GM23338 (cell line): Measurements from ENCODE around the gene ROR1. TPM values are rescaled to one million over a fixed set of nuclear protein-coding genes. Genes with fewer than 3 reads are reported as not detected.

ENCODE experiments used
- ATAC-seq: fragments of 200-7000 bp; cut with Tn5 transposase; 3 replicates; pipeline ENCODE4 v1.9.1; 2020
- DNase-seq: peaks from one replicate; pipeline ENCODE4 v3.0.0-alpha.2; 2015; ENCODE audit warnings: low spot score
- H2AFZ ChIP-seq: fragments of 200-600 bp; sonication (generic); 2 replicates; pipeline ENCODE4 v1.8.0; 2016; ENCODE audit warnings: antibody characterized with exemption, mild to moderate bottlenecking, moderate library complexity
- H3F3A ChIP-seq: fragments of 200-600 bp; sonication (generic); replicated peaks from 2 replicates; pipeline ENCODE4 v1.8.0; 2017; ENCODE audit warnings: antibody characterized with exemption, mixed run types, low read depth
- H3K27ac ChIP-seq: fragments of 200-600 bp; sonication (generic); 2 replicates; pipeline ENCODE4 v1.6.1; 2016; ENCODE audit warnings: low read depth
- H3K27me3 ChIP-seq: fragments of 200-600 bp; sonication (generic); 2 replicates; pipeline ENCODE4 v1.8.0; 2016; ENCODE audit warnings: mild to moderate bottlenecking, mixed run types, moderate library complexity; ENCODE audit not compliant: insufficient read depth
- H3K36me3 ChIP-seq: fragments of 200-600 bp; sonication (generic); 2 replicates; pipeline ENCODE4 v1.8.0; 2016; ENCODE audit warnings: mild to moderate bottlenecking; ENCODE audit not compliant: insufficient read depth
- H3K4me1 ChIP-seq: fragments of 200-600 bp; sonication (generic); 2 replicates; pipeline ENCODE4 v1.8.0; 2016; ENCODE audit warnings: mild to moderate bottlenecking, moderate library complexity; ENCODE audit not compliant: insufficient read depth
- H3K4me2 ChIP-seq: fragments of 200-600 bp; sonication (generic); 2 replicates; pipeline ENCODE4 v1.7.1; 2017; ENCODE audit warnings: mixed run types
- H3K4me3 ChIP-seq: fragments of 200-600 bp; sonication (generic); 2 replicates; pipeline ENCODE4 v1.6.1; 2016; ENCODE audit warnings: mixed run types
- H3K79me2 ChIP-seq: fragments of 200-600 bp; sonication (generic); replicated peaks from 2 replicates; pipeline ENCODE4 v1.8.0; 2017; ENCODE audit warnings: mild to moderate bottlenecking; ENCODE audit not compliant: insufficient read depth
- H3K9me2 ChIP-seq: fragments of 200-600 bp; sonication (generic); 2 replicates; pipeline ENCODE4 v1.8.0; 2017; ENCODE audit not compliant: insufficient read depth
- H4K20me1 ChIP-seq: fragments of 200-600 bp; sonication (generic); replicated peaks from 2 replicates; pipeline ENCODE4 v1.8.0; 2017; ENCODE audit warnings: mild to moderate bottlenecking; ENCODE audit not compliant: insufficient read depth
- H3K27ac Mint-ChIP-seq: 2 replicates; pipeline ENCODE4 v1.8.0; 2020; ENCODE audit warnings: inconsistent platforms, mild to moderate bottlenecking, moderate library complexity, mixed read lengths
- H3K27me3 Mint-ChIP-seq: 3 replicates; pipeline ENCODE4 v1.8.0; 2022; ENCODE audit warnings: low read depth, mild to moderate bottlenecking, moderate library complexity, mixed read lengths, inconsistent platforms; ENCODE audit not compliant: insufficient read depth, poor library complexity
- H3K36me3 Mint-ChIP-seq: 3 replicates; pipeline ENCODE4 v1.8.0; 2021; ENCODE audit warnings: low read depth, mild to moderate bottlenecking, inconsistent platforms, moderate library complexity, mixed read lengths
- H3K4me1 Mint-ChIP-seq: 3 replicates; pipeline ENCODE4 v1.8.0; 2020; ENCODE audit warnings: mild to moderate bottlenecking, inconsistent platforms, mixed read lengths
- H3K4me3 Mint-ChIP-seq: 3 replicates; pipeline ENCODE4 v1.8.0; 2021; ENCODE audit warnings: moderate library complexity, mild to moderate bottlenecking, inconsistent platforms, mixed read lengths
- H3K9me3 Mint-ChIP-seq: 3 replicates; pipeline ENCODE4 v1.8.0; 2020; ENCODE audit warnings: moderate library complexity, mild to moderate bottlenecking, inconsistent platforms, mixed read lengths
- CREB1 ChIP-seq: fragments of 250-450 bp; sonication (Bioruptor Pico); IDR thresholded peaks from 2 replicates; pipeline ENCODE4 v1.5.0; 2020; ENCODE audit warnings: low read depth, mild to moderate bottlenecking, moderate library complexity
- EZH2phosphoT487 ChIP-seq: fragments of 200-600 bp; sonication (generic); IDR thresholded peaks from one replicate; pipeline ENCODE4 v1.8.1; 2018; ENCODE audit warnings: antibody characterized with exemption; ENCODE audit not compliant: unreplicated experiment
- JUNB ChIP-seq: IDR thresholded peaks from one replicate; pipeline ENCODE4 v1.6.1; 2016; ENCODE audit warnings: antibody characterized with exemption; ENCODE audit not compliant: unreplicated experiment
- NANOG ChIP-seq: IDR thresholded peaks from 2 replicates; pipeline ENCODE4 v1.6.1; 2016; ENCODE audit warnings: antibody characterized with exemption, borderline replicate concordance
- POLR2AphosphoS5 ChIP-seq: IDR thresholded peaks from 2 replicates; pipeline ENCODE4 v1.6.1; 2016; ENCODE audit warnings: antibody characterized with exemption, low read depth
- STAT1 ChIP-seq: IDR thresholded peaks from one replicate; pipeline ENCODE4 v1.6.1; 2016; ENCODE audit warnings: antibody characterized with exemption; ENCODE audit not compliant: unreplicated experiment
- ZNF114 ChIP-seq: fragments of 250-450 bp; sonication (Bioruptor Pico); IDR thresholded peaks from 2 replicates; pipeline ENCODE4 v1.5.0; 2020; ENCODE audit warnings: mild to moderate bottlenecking, moderate library complexity
- ZNF331 ChIP-seq: fragments of 250-450 bp; sonication (Bioruptor Pico); IDR thresholded peaks from 2 replicates; pipeline ENCODE4 v1.5.0; 2020; ENCODE audit warnings: low read depth, mild to moderate bottlenecking, moderate library complexity
- polyA plus RNA-seq: library from polyadenylated mRNA; unstranded; fragments of >200 nt; fragmentation: Nextera tagmentation; extraction: Ambion mirVana; gene quantifications from 2 replicates; pipeline ENCODE4 v1.2.1, GENCODE V29; 2016
- total RNA-seq: library from RNA; depleted of rRNA; stranded (reverse); fragments of >200 nt; shearing (Covaris generic); gene quantifications from 2 replicates; pipeline ENCODE4 v1.2.3, GENCODE V29; 2014
- TF ChIP-seq, protein P1 (sequence below): fragments of 250-450 bp; sonication (Bioruptor Pico); IDR thresholded peaks from 2 replicates; pipeline ENCODE4 v1.5.0; 2020; ENCODE audit warnings: mild to moderate bottlenecking, moderate library complexity

The ROR1 gene
- total and polyA plus RNA-seq, 2 experiments from 2014 or later, result 59.7 to 96.0 TPM

DNA sequence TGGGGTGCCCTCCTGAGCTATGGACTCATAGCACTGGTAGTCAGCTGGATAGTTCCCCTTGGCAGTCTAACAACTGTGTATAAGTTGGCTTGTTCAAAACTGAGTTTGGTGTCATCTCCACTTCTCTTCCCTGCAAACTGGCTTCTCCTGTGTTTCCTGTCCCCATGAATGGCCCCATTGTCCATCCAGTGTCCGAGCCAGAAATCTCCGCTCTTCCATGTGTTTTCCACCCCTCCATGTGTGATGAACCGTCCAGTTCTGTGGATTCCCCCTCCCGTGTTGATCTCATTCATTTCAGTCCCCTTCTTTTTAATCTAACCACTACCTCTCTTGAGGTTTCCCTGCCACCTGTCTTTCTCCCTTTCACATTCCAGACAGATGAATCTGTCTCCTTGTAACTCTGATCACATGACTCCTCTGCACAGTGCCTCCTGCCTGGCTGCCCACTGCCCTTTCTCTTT lies 195.7 kb downstream of the ROR1 start:
- Mint-ChIP-seq H3K9me3 (no peaks in the 10 kb centered on the region), H3K27ac (peak overlapping the region; percentile 2), H3K4me1 (peaks cover 23% of the 10 kb centered on the region), H3K27me3 (peaks cover 4% of the 10 kb centered on the region), H3K36me3 (peaks cover 22% of the 10 kb centered on the region), H3K4me3 (no peak overlapping the region)
- Histone ChIP-seq H3F3A (no peaks in the 10 kb centered on the region), H3K79me2 (peaks cover 60% of the 10 kb centered on the region), H4K20me1 (peaks cover 12% of the 10 kb centered on the region), H3K4me2 (no peak overlapping the region), H3K36me3 (no peaks in the 10 kb centered on the region), H3K9me2 (no peaks in the 10 kb centered on the region), H3K27me3 (no peaks in the 10 kb centered on the region), H3K4me3 (no peak overlapping the region), H3K27ac (no peak overlapping the region), H3K4me1 (peaks cover 6% of the 10 kb centered on the region; the same call in 1 of the 2 replicates), H2AFZ (no peak overlapping the region)
- ATAC-seq (no peak), DNase-seq (no peak)
- TF ChIP-seq JUNB (no peak), NANOG (no peak), POLR2AphosphoS5 (no peak), CREB1 (CRISPR knock-in tag) (no peak), ZNF331 (no peak), ZNF114 (CRISPR knock-in tag) (no peak), STAT1 (no peak), EZH2phosphoT487 (no peak)
- TF ChIP-seq, protein P1, sequence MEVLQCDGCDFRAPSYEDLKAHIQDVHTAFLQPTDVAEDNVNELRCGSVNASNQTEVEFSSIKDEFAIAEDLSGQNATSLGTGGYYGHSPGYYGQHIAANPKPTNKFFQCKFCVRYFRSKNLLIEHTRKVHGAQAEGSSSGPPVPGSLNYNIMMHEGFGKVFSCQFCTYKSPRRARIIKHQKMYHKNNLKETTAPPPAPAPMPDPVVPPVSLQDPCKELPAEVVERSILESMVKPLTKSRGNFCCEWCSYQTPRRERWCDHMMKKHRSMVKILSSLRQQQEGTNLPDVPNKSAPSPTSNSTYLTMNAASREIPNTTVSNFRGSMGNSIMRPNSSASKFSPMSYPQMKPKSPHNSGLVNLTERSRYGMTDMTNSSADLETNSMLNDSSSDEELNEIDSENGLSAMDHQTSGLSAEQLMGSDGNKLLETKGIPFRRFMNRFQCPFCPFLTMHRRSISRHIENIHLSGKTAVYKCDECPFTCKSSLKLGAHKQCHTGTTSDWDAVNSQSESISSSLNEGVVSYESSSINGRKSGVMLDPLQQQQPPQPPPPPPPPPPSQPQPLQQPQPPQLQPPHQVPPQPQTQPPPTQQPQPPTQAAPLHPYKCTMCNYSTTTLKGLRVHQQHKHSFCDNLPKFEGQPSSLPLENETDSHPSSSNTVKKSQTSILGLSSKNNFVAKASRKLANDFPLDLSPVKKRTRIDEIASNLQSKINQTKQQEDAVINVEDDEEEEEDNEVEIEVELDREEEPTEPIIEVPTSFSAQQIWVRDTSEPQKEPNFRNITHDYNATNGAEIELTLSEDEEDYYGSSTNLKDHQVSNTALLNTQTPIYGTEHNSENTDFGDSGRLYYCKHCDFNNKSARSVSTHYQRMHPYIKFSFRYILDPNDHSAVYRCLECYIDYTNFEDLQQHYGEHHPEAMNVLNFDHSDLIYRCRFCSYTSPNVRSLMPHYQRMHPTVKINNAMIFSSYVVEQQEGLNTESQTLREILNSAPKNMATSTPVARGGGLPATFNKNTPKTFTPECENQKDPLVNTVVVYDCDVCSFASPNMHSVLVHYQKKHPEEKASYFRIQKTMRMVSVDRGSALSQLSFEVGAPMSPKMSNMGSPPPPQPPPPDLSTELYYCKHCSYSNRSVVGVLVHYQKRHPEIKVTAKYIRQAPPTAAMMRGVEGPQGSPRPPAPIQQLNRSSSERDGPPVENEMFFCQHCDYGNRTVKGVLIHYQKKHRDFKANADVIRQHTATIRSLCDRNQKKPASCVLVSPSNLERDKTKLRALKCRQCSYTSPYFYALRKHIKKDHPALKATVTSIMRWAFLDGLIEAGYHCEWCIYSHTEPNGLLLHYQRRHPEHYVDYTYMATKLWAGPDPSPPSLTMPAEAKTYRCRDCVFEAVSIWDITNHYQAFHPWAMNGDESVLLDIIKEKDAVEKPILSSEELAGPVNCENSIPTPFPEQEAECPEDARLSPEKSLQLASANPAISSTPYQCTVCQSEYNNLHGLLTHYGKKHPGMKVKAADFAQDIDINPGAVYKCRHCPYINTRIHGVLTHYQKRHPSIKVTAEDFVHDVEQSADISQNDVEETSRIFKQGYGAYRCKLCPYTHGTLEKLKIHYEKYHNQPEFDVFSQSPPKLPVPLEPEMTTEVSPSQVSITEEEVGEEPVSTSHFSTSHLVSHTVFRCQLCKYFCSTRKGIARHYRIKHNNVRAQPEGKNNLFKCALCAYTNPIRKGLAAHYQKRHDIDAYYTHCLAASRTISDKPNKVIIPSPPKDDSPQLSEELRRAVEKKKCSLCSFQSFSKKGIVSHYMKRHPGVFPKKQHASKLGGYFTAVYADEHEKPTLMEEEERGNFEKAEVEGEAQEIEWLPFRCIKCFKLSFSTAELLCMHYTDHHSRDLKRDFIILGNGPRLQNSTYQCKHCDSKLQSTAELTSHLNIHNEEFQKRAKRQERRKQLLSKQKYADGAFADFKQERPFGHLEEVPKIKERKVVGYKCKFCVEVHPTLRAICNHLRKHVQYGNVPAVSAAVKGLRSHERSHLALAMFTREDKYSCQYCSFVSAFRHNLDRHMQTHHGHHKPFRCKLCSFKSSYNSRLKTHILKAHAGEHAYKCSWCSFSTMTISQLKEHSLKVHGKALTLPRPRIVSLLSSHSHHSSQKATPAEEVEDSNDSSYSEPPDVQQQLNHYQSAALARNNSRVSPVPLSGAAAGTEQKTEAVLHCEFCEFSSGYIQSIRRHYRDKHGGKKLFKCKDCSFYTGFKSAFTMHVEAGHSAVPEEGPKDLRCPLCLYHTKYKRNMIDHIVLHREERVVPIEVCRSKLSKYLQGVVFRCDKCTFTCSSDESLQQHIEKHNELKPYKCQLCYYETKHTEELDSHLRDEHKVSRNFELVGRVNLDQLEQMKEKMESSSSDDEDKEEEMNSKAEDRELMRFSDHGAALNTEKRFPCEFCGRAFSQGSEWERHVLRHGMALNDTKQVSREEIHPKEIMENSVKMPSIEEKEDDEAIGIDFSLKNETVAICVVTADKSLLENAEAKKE (CRISPR knock-in tag), result no peak
